ENCODE results near the gene CLIC4. TPM values are rescaled to one million over a fixed set of nuclear protein-coding genes. Genes with fewer than 3 reads are reported as not detected.
A peak's percentile ranks its signal among the peaks of the same experiment; 100 is the strongest.

CLIC4 gene
- total and polyA plus RNA-seq, 9 of the 15 experiments (the other 6 are each of a cell fraction or from before 2014, with no cell fraction given) = 16.0 to 67.5 (median 38.4) TPM

DNA sequence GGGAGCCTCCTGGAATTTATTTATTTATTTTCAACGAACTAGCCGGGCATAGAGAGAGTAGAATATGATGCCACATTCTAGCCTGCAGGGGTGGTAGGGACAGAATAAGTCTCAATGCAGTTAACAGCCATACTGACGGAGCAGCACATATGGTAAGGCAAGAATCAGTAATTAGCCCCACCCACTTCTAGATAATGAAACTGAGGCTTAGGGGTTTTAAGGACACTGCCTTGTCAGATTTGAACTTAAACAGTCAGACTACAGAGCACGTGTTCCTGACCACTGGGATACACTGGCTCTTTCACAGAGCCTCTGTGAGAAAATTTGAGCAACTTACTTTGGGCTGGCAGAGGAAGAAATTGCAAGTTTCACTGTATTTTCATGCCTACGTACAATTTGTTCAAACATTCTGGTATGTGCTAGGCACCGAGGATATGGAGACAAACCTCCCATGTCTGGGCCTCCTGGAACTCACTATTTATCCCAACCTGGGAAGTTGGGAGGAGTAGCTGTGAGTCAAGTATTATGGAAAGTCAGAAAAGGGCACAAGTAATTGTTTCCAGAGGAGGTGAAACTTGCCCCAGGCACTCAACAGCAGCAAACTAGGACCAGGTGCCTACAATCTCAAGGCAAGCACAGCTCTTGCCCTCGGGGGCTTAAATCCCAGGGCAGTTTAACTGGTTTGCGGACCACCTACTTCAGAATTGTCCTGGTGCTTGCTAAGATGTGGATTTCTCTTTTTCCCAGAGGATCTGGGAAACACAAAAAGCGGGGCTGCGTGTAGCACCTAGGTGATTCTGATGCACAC, 1.6 kb upstream of the CLIC4 start (continued):
- TF ChIP-seq KLF13 (tag; IDR thresholded peaks at IDR 0.05; ENCODE audit: borderline replicate concordance, low read depth) (no peak), FOXA3 (CRISPR knock-in tag; conservative IDR thresholded peaks at IDR 0.05 in 1 of 2, IDR thresholded peaks at IDR 0.05 in 1 of 2) (no peak), EHMT2 (IDR thresholded peaks at IDR 0.05) (no peak), ZNF143 (CRISPR knock-in tag; IDR thresholded peaks at IDR 0.05) (no peak), PTBP1 (IDR thresholded peaks at IDR 0.05; ENCODE audit: low read depth, low read length) (no peak), ZFPM2 (CRISPR knock-in tag; IDR thresholded peaks at IDR 0.05) (no peak), PHB2 (IDR thresholded peaks at IDR 0.05; ENCODE audit: low read depth) (no peak), ETV6 (IDR thresholded peaks at IDR 0.05; ENCODE audit: borderline replicate concordance in 1 of 2, low read depth in 2 of 2, low read length in 1 of 2) (no peak), ETV6 (CRISPR knock-in tag; IDR thresholded peaks at IDR 0.05; ENCODE audit: borderline replicate concordance) (no peak), TARDBP (IDR thresholded peaks at IDR 0.05) (no peak), ATF7 (IDR thresholded peaks at IDR 0.05) (0 out of 2 replicates have a peak, but pooled peaks have one; percentile 17), ELF2 (CRISPR knock-in tag; IDR thresholded peaks at IDR 0.05) (no peak), ETV5 (CRISPR knock-in tag; IDR thresholded peaks at IDR 0.05; ENCODE audit: low read depth) (no peak), EP400 (IDR thresholded peaks at IDR 0.05) (peak; percentile 50), CREBBP (IDR thresholded peaks at IDR 0.05; ENCODE audit: low read depth, low read length) (no peak), ZBTB33 (CRISPR knock-in tag; IDR thresholded peaks at IDR 0.05) (no peak), RAD21 (CRISPR knock-in tag; conservative IDR thresholded peaks at IDR 0.05 in 1 of 2, IDR thresholded peaks at IDR 0.05 in 1 of 2) (no peak), GTF2E2 (tag; IDR thresholded peaks at IDR 0.05) (no peak), CSDE1 (IDR thresholded peaks at IDR 0.05) (no peak), ZKSCAN1 (IDR thresholded peaks at IDR 0.05; ENCODE audit: low read depth, low read length) (no peak), YBX1 (IDR thresholded peaks at IDR 0.05) (no peak), MEF2D (tag; conservative IDR thresholded peaks at IDR 0.05; ENCODE audit: low read depth) (no peak), KDM5B (IDR thresholded peaks at IDR 0.05; ENCODE audit: insufficient replicate concordance, low read depth, low read length) (no peak), MAFK (IDR thresholded peaks at IDR 0.05; ENCODE audit: low read length) (no peak), KDM1A (IDR thresholded peaks at IDR 0.05) (no peak), BCOR (IDR thresholded peaks at IDR 0.05) (no peak)
- TF ChIP-seq, protein P1, sequence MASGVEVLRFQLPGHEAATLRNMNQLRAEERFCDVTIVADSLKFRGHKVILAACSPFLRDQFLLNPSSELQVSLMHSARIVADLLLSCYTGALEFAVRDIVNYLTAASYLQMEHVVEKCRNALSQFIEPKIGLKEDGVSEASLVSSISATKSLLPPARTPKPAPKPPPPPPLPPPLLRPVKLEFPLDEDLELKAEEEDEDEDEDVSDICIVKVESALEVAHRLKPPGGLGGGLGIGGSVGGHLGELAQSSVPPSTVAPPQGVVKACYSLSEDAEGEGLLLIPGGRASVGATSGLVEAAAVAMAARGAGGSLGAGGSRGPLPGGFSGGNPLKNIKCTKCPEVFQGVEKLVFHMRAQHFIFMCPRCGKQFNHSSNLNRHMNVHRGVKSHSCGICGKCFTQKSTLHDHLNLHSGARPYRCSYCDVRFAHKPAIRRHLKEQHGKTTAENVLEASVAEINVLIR (CRISPR knock-in tag; IDR thresholded peaks at IDR 0.05) = no peak
- TF ChIP-seq, protein P2, sequence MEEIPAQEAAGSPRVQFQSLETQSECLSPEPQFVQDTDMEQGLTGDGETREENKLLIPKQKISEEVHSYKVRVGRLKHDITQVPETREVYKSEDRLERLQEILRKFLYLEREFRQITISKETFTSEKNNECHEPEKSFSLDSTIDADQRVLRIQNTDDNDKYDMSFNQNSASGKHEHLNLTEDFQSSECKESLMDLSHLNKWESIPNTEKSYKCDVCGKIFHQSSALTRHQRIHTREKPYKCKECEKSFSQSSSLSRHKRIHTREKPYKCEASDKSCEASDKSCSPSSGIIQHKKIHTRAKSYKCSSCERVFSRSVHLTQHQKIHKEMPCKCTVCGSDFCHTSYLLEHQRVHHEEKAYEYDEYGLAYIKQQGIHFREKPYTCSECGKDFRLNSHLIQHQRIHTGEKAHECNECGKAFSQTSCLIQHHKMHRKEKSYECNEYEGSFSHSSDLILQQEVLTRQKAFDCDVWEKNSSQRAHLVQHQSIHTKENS (CRISPR knock-in tag; IDR thresholded peaks at IDR 0.05) = no peak

Measured in K562 (cell line).